Kidney (tissue), 14 donors: Measurements from ENCODE around the gene ARMH3. TPM values are rescaled to one million over a fixed set of nuclear protein-coding genes. Genes with fewer than 3 reads are reported as not detected.

Experiments
- DNase-seq, 5 donors: peaks; one replicate each; pipeline ENCODE4 v3.0.0-alpha.2; 2013 to 2020
- FAIRE-seq: peaks from 2 replicates; lab custom pipeline; 2012; peaks lifted over from hg19 to GRCh38; lab: Jason Lieb, UNC
- H3K27ac ChIP-seq, 2 donors: one replicate each; pipeline ENCODE4 v1.7.0; 2013; ENCODE audit warnings: low read depth in 2 of 2, low read length in 2 of 2, inconsistent platforms in 1 of 2
- H3K27me3 ChIP-seq: one replicate; pipeline ENCODE4 v1.7.1; 2013; ENCODE audit warnings: low read length, inconsistent platforms; ENCODE audit not compliant: control insufficient read depth, insufficient read depth
- H3K36me3 ChIP-seq, 3 donors: one replicate each; pipeline versions ENCODE4 v1.7.0 to v1.7.1; 2013; ENCODE audit warnings: low read length in 3 of 3, control low read depth in 1 of 3, inconsistent platforms in 1 of 3; ENCODE audit not compliant: insufficient read depth in 3 of 3, control insufficient read depth in 2 of 3
- H3K4me1 ChIP-seq, 3 donors: one replicate each; pipeline versions ENCODE4 v1.7.0 to v1.7.1; 2013; ENCODE audit warnings: low read length in 3 of 3, inconsistent platforms in 1 of 3, low read depth in 1 of 3; ENCODE audit not compliant: control insufficient read depth in 2 of 3, insufficient read depth in 2 of 3
- H3K4me3 ChIP-seq, 3 donors: one replicate each; pipeline versions ENCODE4 v1.7.0 to v1.8.1; 2013; ENCODE audit warnings: low read length in 3 of 3, control low read depth in 1 of 3, inconsistent platforms in 1 of 3
- H3K9ac ChIP-seq, 3 donors: one replicate each; pipeline versions ENCODE4 v1.7.0 to v1.7.1; 2013; ENCODE audit warnings: low read length in 3 of 3, control low read depth in 1 of 3, inconsistent platforms in 1 of 3
- H3K9me3 ChIP-seq, 3 donors: one replicate each; pipeline versions ENCODE4 v1.7.0 to v1.7.1; 2013; ENCODE audit warnings: low read length in 3 of 3, control low read depth in 1 of 3, inconsistent platforms in 1 of 3; ENCODE audit not compliant: control insufficient read depth in 2 of 3, insufficient read depth in 1 of 3
- CTCF ChIP-seq: IDR thresholded peaks from 3 replicates; pipeline ENCODE4 v1.5.1; 2012; ENCODE audit warnings: mild to moderate bottlenecking, moderate library complexity, borderline replicate concordance; ENCODE audit not compliant: insufficient read depth; ENCODE audit errors: extremely low read depth
- intact Hi-C: fragments of 100-400 bp; cut with DNase I; formaldehyde crosslinking; loops from one replicate; pipeline ENCODE4 v1.11.1; 2022
- polyA plus RNA-seq: library from polyadenylated mRNA; stranded (reverse); fragments of 350-450 nt; fragmentation: Illumina TruSeq; extraction: RNeasy Lipid Tissue Mini Kit (QIAGEN cat#74804); gene quantifications from one replicate; pipeline ENCODE4 v1.2.3, GENCODE V29; 2014; ENCODE audit warnings: low read depth, low replicate concordance; ENCODE audit not compliant: insufficient read depth
- total RNA-seq: library from RNA; stranded (reverse); fragmentation: NEBNext Ultra II Directional; extraction: Animal tissue kit (Norgen Biotek cat#: 25700); gene quantifications from one replicate; pipeline ENCODE4 v1.2.1, GENCODE V29; 2021
- donor health status: control.
- donor health status: control.
- donor health status: control.
- donor health status: control.
- donor health status: control.
- donor health status: DM: yes; HTN: yes; CAD: no.
- donor health status: Normal renal cell carcinoma (clear cell type).

Gene ARMH3
- total and polyA plus RNA-seq, 2 donors from 2014 or later = 14.0 to 26.1 TPM

GRCh38 chr10:101856626-101857025 lies 199.3 kb downstream of the ARMH3 start:
- no peak overlapping the region for H3K4me3 ChIP-seq
- H3K27me3 ChIP-seq = no peaks in the 10 kb centered on the region
- FAIRE-seq = no peak
- DNase-seq = no peak
- H3K9me3 ChIP-seq = peaks cover 0 to 7% (median 4%) of the 10 kb centered on the region in 3 donors
- TF ChIP-seq CTCF = no peak
- intact Hi-C loops = no loop called here
- H3K9ac ChIP-seq = no peak overlapping the region
- no peaks in the 10 kb centered on the region for H3K4me1 ChIP-seq
- H3K36me3 ChIP-seq = no peaks in the 10 kb centered on the region
- no peak overlapping the region for H3K27ac ChIP-seq

- Histone ChIP-seq H3K9me3 (no peaks in the 10 kb centered on the region), H3K27ac (no peak overlapping the region), H3K4me1 (no peaks in the 10 kb centered on the region), H3K9ac (no peak overlapping the region), H3K36me3 (peaks cover 0 to 4% (median 0%) of the 10 kb centered on the region in 3 donors), H3K4me3 (no peak overlapping the region), H3K27me3 (no peaks in the 10 kb centered on the region)
- FAIRE-seq (no peak), DNase-seq (no peak)
- TF ChIP-seq CTCF = no peak
- intact Hi-C loops = no loop called here
Observed at GRCh38 chr10:101851411-101852116, 204.4 kb downstream of the ARMH3 start.

- H3K4me1 ChIP-seq = no peaks in the 10 kb centered on the region
- intact Hi-C loops = no loop called here
- H3K4me3 ChIP-seq = no peak overlapping the region
- DNase-seq (no peak), FAIRE-seq (no peak)
- H3K27me3 ChIP-seq = no peaks in the 10 kb centered on the region
- no peak for TF ChIP-seq CTCF
- no peaks in the 10 kb centered on the region for H3K9me3 ChIP-seq
- H3K27ac ChIP-seq = no peak overlapping the region
- peaks cover 0 to 4% (median 0%) of the 10 kb centered on the region in 3 donors for H3K36me3 ChIP-seq
- no peak overlapping the region for H3K9ac ChIP-seq
Observed at GRCh38 chr10:101850749-101851148, 205.2 kb downstream of the ARMH3 start.
